UCSD-AML1 (cell line): Measurements from ENCODE around the gene TMEM132A.
A peak's percentile ranks its signal among the peaks of the same experiment; 100 is the strongest.
"Not testable (repeated sequence)": the region's sequence is repeated elsewhere in the genome, so short reads cannot be mapped to it uniquely, and the experiment has no call there.

ENCODE experiments used
- DNase-seq: peaks from one replicate; lab custom pipeline; 2025; ENCODE audit not compliant: unreplicated experiment; lab: John Stamatoyannopoulos, UW

TMEM132A gene

DNA sequence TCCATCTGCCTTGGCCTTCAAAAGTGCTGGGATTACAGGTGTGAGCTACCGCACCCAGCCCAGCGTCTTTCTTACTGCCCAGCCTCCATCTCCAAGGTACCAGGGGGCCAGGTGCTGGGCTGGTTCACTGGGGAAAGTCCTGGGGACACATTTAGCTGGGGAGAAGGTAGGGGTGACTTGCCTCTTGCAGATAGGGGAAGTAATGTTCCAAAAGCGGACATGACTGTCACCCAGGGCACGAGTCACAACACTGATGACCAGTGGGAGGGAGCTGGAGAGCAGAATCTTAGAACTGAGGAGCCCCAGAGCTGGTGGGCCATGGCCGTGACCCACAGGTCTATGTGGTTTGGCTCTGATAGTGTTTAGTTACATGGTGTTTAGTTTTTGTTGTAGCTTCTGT is 30.2 kb downstream of the TMEM132A start:
- DNase-seq, result no peak

DNA sequence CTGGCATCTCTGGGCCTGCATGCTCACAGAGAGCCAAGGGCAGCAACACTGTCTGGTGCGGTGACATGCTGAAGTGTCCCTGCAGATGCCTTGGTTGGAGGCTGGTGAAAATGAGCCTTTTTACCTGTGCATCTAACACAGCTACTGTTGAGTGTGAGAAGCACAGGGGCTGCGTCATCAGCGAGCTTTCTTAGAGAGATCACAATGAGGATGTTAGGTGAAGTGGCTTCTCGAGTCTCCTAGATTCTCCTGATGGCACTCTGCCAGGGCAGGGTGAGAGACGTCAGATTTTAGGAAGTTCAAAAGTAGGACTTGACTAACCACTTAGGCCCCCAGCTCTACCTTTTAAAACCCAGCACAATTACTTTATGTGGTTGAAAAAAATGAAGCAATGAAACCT is 31.3 kb downstream of the TMEM132A start:
- DNase-seq, result no peak

GRCh38 chr11:60957188-60957587 is 32.9 kb downstream of the TMEM132A start:
- DNase-seq, result no peak

- no peak for DNase-seq
These were observed 35.2 kb downstream of the TMEM132A start for GRCh38 chr11:60959431-60959830.

- DNase-seq, result no peak
These were observed 36.1 kb downstream of the TMEM132A start for GRCh38 chr11:60960405-60960804.

GRCh38 chr11:60964801-60965200 is 40.5 kb downstream of the TMEM132A start:
- no peak for DNase-seq

DNA sequence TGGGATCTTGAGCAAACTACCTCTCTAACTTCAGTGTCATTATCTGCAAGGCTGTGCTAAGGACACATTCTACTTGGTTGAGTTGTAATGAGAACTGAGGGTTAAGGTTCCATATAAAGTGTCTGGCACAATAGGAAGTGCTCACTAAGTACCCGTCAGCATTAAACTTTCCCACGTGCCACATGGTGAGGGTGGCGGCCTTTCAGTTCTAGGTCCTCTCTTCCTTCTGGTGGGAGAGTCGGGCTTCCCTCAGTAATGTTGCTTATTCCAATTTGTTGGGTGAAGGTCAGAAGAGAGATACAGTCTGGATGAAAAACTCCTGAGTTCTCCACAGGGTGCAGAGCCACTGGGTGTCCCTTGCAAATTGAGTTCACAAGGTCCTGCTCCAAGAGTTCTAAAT is 42.6 kb downstream of the TMEM132A start:
- no peak for DNase-seq

- DNase-seq, result no peak
These were observed 44.0 kb downstream of the TMEM132A start for GRCh38 chr11:60968223-60968622.

DNA sequence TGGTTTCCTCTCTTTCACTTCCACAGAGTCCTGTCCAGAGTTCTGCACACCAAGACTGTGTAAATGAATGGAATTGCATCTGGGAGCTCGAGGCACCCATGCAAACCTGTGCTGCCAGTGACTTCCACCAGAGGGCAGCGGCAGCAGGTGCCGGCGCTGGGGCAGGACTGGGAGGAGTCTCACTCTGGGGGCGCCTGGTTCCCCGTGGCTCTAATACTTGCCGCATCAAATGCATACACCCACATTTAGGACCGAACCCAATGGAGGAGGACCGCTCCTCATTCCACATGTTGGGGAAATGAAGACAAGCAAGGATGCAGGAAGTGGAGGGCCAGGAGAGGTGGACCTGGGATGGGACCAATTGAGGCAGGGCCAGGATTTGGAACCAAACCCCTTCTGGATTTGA is 46.1 kb downstream of the TMEM132A start:
- DNase-seq, result peak; percentile 77

GRCh38 chr11:60970890-60971289 is 46.6 kb downstream of the TMEM132A start:
- DNase-seq, result no peak

DNA sequence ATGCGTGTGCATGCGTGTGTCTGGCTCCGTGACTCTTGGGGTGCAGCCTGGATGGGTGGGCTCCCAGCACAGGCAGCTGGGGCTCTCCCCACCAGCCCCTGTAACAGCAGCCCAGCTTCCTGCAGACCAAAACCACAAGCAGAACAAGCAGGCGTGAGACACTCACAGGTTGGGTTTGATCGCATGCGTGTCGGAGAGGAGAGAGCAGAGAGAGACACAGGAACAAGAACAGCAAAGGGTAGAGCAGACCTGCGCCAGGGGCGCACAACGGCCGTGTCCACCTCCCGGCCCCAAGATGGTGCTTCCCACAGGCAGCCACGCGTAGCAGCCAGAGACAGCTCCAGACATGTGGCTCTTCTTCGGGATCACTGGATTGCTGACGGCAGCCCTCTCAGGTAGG is 47.3 kb downstream of the TMEM132A start, which contains the start of gene CD6:
TSS of gene CD6 (plus strand) at position 161 of the 400 bp plus-strand sequence. CDS start at position 347, 186 bp downstream.
- peak; percentile 58 for DNase-seq

DNA sequence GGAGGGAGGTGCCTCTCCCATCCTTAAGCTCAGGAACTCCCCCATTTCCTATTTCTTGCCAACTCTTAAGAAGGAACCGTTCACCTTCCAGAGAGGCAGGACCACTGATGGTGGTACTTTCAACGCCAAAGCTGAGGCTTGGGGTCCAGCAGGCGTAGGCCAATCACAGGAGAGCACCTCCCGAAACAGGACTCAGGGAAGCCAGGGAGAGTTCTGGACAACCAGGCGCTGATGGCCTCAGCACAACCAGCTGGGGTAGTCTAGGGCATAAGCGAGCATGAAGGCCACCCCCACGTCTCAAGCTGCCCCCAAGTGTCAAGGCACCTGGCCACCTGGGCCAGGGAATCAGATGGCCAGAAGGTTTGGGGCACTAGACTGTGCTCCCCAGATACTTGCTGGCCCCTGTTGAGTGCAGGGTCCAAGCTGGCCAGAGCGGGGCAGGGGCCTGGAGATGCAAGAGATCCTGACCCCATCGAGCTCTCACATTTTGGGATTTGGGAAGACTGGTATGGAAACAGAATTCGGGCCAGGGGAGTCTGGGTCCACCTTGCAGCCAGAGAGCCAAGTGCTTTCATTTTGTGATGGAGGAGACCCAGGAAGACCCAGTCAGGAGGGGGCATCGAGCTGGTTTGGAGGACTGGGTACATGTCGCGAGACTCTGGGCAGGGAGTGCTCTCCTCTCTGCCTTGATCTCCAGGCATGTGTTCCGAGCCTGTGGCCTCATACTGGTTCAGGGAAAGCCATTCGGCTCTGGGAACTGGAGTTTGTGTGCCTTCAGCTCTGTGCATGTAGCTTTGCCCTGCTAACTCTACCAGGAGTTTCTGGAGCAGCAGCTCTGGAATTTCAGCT is 48.1 kb downstream of the TMEM132A start:
- DNase-seq, result peak; percentile 58

- no peak for DNase-seq
These were observed 49.4 kb downstream of the TMEM132A start for GRCh38 chr11:60973699-60974098.

- DNase-seq, result not testable (repeated sequence)
These were observed 50.1 kb downstream of the TMEM132A start for GRCh38 chr11:60974316-60974715.

DNA sequence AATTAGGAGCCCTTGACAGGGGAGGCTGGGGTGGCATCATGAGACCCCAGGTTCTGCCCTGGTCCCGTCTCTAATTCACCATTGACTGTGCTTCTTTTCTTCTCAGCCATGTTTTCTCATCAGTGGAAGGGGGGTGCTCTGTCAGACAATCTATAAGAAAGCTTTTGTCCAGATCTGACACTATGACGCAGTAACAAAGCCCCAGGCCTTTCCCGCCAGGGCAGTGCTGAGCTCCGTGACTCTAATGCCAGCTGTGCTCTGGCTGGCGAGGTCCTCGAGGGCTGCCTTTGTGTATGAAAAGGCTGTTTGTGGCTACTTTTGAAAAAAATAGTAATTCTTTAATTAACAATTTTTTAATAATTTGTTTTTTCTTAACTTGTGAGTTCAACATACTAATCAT is 50.5 kb downstream of the TMEM132A start:
- DNase-seq, result no peak

GRCh38 chr11:60977224-60977623 is 53.0 kb downstream of the TMEM132A start:
- DNase-seq, result no peak

- DNase-seq, result no peak
These were observed 53.6 kb downstream of the TMEM132A start for GRCh38 chr11:60977836-60978235.

- DNase-seq, result peak; percentile 71
These were observed 54.5 kb downstream of the TMEM132A start for GRCh38 chr11:60978546-60979380.

- DNase-seq, result no peak
These were observed 57.3 kb downstream of the TMEM132A start for GRCh38 chr11:60981515-60981914.

- no peak for DNase-seq
These were observed 57.9 kb downstream of the TMEM132A start for GRCh38 chr11:60982184-60982583.

- DNase-seq, result no peak
These were observed 59.9 kb downstream of the TMEM132A start for GRCh38 chr11:60984149-60984548.

- DNase-seq, result no peak
These were observed 60.4 kb downstream of the TMEM132A start for GRCh38 chr11:60984636-60985035.
